Breast epithelium (tissue), 4 donors: ENCODE results near the gene SPATS2. TPM values are rescaled to one million over a fixed set of nuclear protein-coding genes. Genes with fewer than 3 reads are reported as not detected.

Experiments
- DNase-seq, 2 donors: peaks; one replicate each; pipeline ENCODE4 v3.0.0-alpha.2; 2019; ENCODE audit warnings: low spot score in 2 of 2
- H3K27ac ChIP-seq, 2 donors: fragments of 200-600 bp; sonication (generic) in 1 of 2; one replicate each; pipeline ENCODE4 v1.5.1; 2016 to 2019; ENCODE audit warnings: mild to moderate bottlenecking in 1 of 2
- H3K27me3 ChIP-seq, 2 donors: fragments of 200-600 bp; sonication (generic) in 1 of 2; one replicate each; pipeline versions ENCODE4 v1.5.1 to v1.6.0; 2017 to 2019; ENCODE audit warnings: control low read depth in 1 of 2, mild to moderate bottlenecking in 1 of 2
- H3K36me3 ChIP-seq: fragments of 200-600 bp; one replicate; pipeline ENCODE4 v1.5.1; 2019
- H3K4me1 ChIP-seq, 2 donors: fragments of 200-600 bp; sonication (generic); one replicate each; pipeline ENCODE4 v1.5.1; 2016 to 2019; ENCODE audit warnings: control low read depth in 1 of 2
- H3K4me3 ChIP-seq, 3 donors: fragments of 200-600 bp; sonication (generic); 1 replicate in 2 of 3; 2 replicates in 1 of 3; pipeline ENCODE4 v1.5.1; 2016 to 2019; ENCODE audit warnings: mild to moderate bottlenecking in 3 of 3, moderate library complexity in 2 of 3
- H3K9me3 ChIP-seq, 2 donors: fragments of 200-600 bp; sonication (generic) in 1 of 2; one replicate each; pipeline ENCODE4 v1.5.1; 2016 to 2019; ENCODE audit warnings: control low read depth in 1 of 2
- POLR2A ChIP-seq: fragments of 450-650 bp; IDR thresholded peaks from one replicate; pipeline ENCODE4 v1.6.1; 2016; ENCODE audit warnings: antibody characterized with exemption, mild to moderate bottlenecking, moderate library complexity
- POLR2AphosphoS5 ChIP-seq, 3 donors: sonication (generic); formaldehyde crosslinking; IDR thresholded peaks; one replicate each; pipeline ENCODE4 v1.6.1; 2017; ENCODE audit warnings: antibody characterized with exemption in 3 of 3
- intact Hi-C: fragments of 100-400 bp; cut with DNase I; formaldehyde crosslinking; loops from one replicate; pipeline ENCODE4 v1.15.1; 2023; ENCODE audit warnings: low total_unique reads
- total RNA-seq, 3 donors: library from RNA; depleted of rRNA; stranded (reverse); fragments of >200 nt; gene quantifications; one replicate each; pipeline ENCODE4 v1.1.0, GENCODE V29; 2016
- TF ChIP-seq, protein P1 (sequence below), 3 donors: fragments of 450-650 bp; IDR thresholded peaks; one replicate each; pipeline ENCODE4 v1.5.1; 2016 to 2017; ENCODE audit warnings: antibody characterized with exemption in 3 of 3, mild to moderate bottlenecking in 3 of 3, moderate library complexity in 3 of 3

The SPATS2 gene
- total RNA-seq, 3 donors from 2014 or later: 13.8 to 24.0 (median 22.0) TPM

DNA sequence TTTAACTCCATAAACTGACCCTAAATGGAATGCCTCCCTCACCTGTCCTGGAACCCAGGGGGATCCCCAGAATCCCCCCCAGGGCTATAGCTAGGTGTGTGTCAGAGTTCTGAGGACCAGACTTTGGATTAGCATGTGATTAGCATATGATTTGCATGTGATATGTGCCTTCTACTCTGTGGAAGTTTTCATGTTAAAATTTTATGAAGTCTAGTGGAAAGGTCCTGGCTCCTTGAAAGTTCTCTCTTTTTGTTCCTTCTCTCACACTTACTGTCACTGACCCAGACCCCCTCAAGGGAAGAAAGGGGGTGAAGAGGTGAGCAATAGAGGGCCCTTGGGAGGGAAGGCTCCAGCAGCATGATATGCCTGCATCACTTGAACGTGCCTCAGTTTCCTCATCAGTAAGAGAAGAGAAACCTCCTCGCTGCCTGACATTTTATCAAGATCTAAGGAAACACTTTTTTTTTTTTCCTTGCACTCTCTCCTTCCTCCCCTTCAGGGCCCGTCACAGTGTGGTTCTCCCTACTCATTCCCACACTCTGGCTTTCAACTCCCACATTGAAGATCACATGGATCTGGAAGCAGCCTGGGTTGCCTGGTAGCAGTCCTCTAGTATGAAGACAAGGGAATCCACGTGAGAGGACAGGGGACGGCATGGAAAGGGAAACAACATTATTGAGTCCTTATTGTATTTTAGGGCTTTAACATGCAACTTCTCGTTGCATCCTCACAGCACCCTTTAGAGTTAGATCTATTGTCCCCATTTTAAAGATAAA is 27.0 kb upstream of the SPATS2 start:
- H3K27me3 ChIP-seq: peaks cover 15 to 24% of the 10 kb centered on the region in 2 donors
- H3K27ac ChIP-seq: no peak overlapping the region
- TF ChIP-seq, protein P1, sequence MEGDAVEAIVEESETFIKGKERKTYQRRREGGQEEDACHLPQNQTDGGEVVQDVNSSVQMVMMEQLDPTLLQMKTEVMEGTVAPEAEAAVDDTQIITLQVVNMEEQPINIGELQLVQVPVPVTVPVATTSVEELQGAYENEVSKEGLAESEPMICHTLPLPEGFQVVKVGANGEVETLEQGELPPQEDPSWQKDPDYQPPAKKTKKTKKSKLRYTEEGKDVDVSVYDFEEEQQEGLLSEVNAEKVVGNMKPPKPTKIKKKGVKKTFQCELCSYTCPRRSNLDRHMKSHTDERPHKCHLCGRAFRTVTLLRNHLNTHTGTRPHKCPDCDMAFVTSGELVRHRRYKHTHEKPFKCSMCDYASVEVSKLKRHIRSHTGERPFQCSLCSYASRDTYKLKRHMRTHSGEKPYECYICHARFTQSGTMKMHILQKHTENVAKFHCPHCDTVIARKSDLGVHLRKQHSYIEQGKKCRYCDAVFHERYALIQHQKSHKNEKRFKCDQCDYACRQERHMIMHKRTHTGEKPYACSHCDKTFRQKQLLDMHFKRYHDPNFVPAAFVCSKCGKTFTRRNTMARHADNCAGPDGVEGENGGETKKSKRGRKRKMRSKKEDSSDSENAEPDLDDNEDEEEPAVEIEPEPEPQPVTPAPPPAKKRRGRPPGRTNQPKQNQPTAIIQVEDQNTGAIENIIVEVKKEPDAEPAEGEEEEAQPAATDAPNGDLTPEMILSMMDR (IDR thresholded peaks at IDR 0.05): no peak
- TF ChIP-seq POLR2AphosphoS5 (IDR thresholded peaks at IDR 0.05) (no peak), POLR2A (no peak)
- no peaks in the 10 kb centered on the region for H3K9me3 ChIP-seq
- H3K36me3 ChIP-seq: no peaks in the 10 kb centered on the region
- intact Hi-C loops: loop anchor here (10.0 kb wide), 1 partner anchor 175 kb away; no protein-coding TSS in a partner anchor
- no peak overlapping the region for H3K4me3 ChIP-seq
- H3K4me1 ChIP-seq: peaks cover 0 to 4% of the 10 kb centered on the region in 2 donors
- DNase-seq: no peak

DNA sequence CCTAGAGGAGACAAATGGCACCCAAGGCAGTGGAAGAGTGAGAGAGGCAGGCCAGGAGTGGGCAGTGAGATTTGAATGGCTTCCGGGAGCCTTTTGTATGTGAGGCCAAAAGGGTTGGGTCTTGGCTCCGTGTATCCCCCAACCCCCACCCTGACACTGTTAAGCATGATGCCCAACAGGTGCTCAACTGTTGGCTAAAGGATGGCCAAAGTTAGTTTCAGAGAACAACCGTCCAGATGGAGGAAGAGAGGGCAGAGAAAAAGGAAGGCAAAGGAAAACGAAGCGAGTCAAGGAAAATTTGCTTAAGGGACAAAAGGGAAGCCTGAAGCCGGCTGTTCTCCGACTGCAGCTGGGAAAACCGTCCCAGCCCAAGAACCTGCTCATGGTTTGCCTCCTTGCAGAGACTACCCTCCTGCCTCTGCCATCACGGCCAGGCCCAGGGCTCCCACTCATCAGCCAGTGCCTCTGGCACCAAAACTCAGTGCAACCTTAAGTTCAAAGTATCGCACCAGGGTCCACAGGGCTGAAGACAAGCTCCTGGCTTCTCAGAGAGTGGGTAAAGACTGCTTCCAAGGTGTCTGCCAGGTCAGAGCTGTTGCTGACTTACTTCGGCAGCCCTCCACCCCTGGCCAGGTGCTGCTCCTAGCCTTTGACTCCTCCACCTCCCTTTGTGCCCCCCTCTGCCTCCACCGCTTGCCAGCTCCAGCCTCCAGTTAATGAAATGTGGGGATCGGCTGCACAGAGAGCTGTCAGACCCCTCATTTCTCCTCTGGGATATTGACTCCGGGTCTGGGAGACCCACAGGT is 26.1 kb upstream of the SPATS2 start:
- H3K9me3 ChIP-seq: no peaks in the 10 kb centered on the region
- H3K27ac ChIP-seq: no peak overlapping the region
- H3K36me3 ChIP-seq: no peaks in the 10 kb centered on the region
- intact Hi-C loops: loop anchor here (10.0 kb wide), 1 partner anchor 174 kb away; no protein-coding TSS in a partner anchor
- peaks cover 6 to 11% of the 10 kb centered on the region in 2 donors for H3K4me1 ChIP-seq
- H3K4me3 ChIP-seq: no peak overlapping the region
- no peak for TF ChIP-seq POLR2A
- TF ChIP-seq, protein P1 (IDR thresholded peaks at IDR 0.05): no peak
- TF ChIP-seq POLR2AphosphoS5 (IDR thresholded peaks at IDR 0.05): no peak
- H3K27me3 ChIP-seq: peaks cover 12 to 24% of the 10 kb centered on the region in 2 donors
- no peak for DNase-seq

DNA sequence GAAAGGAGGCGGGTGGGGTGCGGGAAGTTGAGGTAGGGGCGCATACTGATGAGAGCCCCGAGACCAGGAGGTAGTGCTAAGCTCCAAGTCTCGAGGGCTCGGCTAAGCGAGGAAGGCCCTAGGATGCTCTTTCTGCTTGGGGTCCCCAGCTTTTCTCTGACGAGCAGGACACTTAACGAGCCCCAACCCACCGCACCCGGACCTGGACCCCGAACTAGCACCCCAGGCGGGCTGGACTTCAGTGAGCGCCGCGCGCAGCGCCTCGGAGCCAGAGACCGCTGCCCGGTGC is 25.5 kb upstream of the SPATS2 start:
- H3K36me3 ChIP-seq: no peaks in the 10 kb centered on the region
- H3K9me3 ChIP-seq: no peaks in the 10 kb centered on the region
- H3K4me1 ChIP-seq: peaks cover 9 to 16% of the 10 kb centered on the region in 2 donors
- TF ChIP-seq, protein P1 (IDR thresholded peaks at IDR 0.05): no peak
- no peak for TF ChIP-seq POLR2AphosphoS5 (IDR thresholded peaks at IDR 0.05)
- TF ChIP-seq POLR2A: no peak
- H3K27me3 ChIP-seq: peaks cover 11 to 24% of the 10 kb centered on the region in 2 donors
- intact Hi-C loops: loop anchor here (10.0 kb wide), 1 partner anchor 173 kb away; no protein-coding TSS in a partner anchor
- H3K27ac ChIP-seq: no peak overlapping the region
- DNase-seq: no peak
- H3K4me3 ChIP-seq: peak overlapping the region; percentile 41 to 63 (median 42)

DNA sequence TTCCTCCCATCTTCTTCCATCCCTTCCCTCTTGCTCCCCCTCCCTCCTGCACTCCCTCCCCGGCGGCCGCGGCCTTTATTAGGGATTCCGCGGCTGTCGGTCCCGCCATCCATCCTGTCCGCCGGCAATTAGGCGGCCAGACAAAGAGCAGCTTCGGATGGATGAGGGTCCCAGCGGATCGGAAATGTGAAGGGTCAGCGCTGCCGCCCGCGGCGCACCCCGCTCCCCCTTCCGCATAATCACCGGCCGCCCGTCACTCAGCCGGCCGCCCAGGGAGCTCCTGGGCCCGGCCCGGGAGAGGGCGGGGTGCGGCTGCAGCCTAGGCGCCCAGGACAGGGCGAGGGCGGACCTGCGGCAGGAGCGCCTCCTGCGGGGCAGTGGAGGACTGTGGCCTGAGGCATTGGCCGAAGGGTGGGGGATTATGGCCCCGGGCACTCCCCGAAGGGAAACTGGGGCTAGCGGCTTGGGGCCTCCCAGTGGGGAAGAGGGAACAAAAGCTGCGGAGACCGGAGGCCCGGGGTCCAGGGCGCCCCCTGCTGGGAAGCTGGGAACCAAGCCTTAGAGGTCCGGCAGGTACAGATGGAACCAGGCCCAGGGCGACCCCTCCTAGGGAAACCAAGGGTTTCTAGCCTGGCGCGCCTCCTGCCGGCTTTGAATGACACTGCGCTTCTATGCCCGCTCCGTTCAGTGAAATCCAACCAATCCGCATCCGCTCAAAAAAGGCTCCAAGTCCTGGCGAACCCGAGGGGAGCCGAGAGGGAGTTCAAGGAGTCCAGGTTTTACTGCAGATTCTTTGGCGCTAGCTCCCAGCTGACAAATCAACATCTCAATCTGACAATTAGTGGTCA is 25.0 kb upstream of the SPATS2 start:
- DNase-seq: no peak
- H3K4me1 ChIP-seq: peaks cover 15 to 20% of the 10 kb centered on the region in 2 donors
- no peaks in the 10 kb centered on the region for H3K9me3 ChIP-seq
- no peak overlapping the region for H3K27ac ChIP-seq
- H3K4me3 ChIP-seq: peak overlapping the region; percentile 41 to 63 (median 42)
- intact Hi-C loops: loop anchor here (10.0 kb wide), 1 partner anchor 173 kb away; no protein-coding TSS in a partner anchor
- H3K27me3 ChIP-seq: peaks cover 13 to 27% of the 10 kb centered on the region in 2 donors
- H3K36me3 ChIP-seq: no peaks in the 10 kb centered on the region
- TF ChIP-seq, protein P1 (IDR thresholded peaks at IDR 0.05): peak; percentile 42 to 63 (median 59)
- no peak for TF ChIP-seq POLR2AphosphoS5 (IDR thresholded peaks at IDR 0.05)
